CD4-positive, CD25-positive, alpha-beta regulatory T cell (primary cell): ENCODE results near the gene NF2. TPM values are rescaled to one million over a fixed set of nuclear protein-coding genes. Genes with fewer than 3 reads are reported as not detected.

Experiments
- ATAC-seq, 2 donors: fragments of 150-1000 bp; cut with Tn5 transposase; one replicate each; pipeline ENCODE4 v1.10.0; 2021; ENCODE audit warnings: low read depth in 2 of 2, moderate number of reproducible peaks in 2 of 2, moderate library complexity in 1 of 2
- DNase-seq, 3 donors: peaks; one replicate each; pipeline versions ENCODE4 v3.0.0 to v3.0.0-alpha.2; 2012 to 2022; ENCODE audit warnings: mixed read lengths in 1 of 3
- H3K27ac ChIP-seq: one replicate; pipeline ENCODE4 v1.7.0; 2013; ENCODE audit warnings: mild to moderate bottlenecking, low read length; ENCODE audit not compliant: insufficient read depth, poor library complexity, severe bottlenecking
- H3K27me3 ChIP-seq: one replicate; pipeline ENCODE4 v1.7.0; 2013; ENCODE audit warnings: low read length; ENCODE audit not compliant: control insufficient read depth, insufficient read depth
- H3K36me3 ChIP-seq: one replicate; pipeline ENCODE4 v1.7.0; 2013; ENCODE audit warnings: mild to moderate bottlenecking, low read length, moderate library complexity; ENCODE audit not compliant: control insufficient read depth, insufficient read depth
- H3K4me1 ChIP-seq: 2 replicates; pipeline ENCODE4 v1.7.0; 2013; ENCODE audit warnings: mild to moderate bottlenecking, low read length; ENCODE audit not compliant: insufficient read depth, control insufficient read depth, poor library complexity, severe bottlenecking
- H3K4me3 ChIP-seq: one replicate; pipeline ENCODE4 v1.7.0; 2013; ENCODE audit warnings: low read depth, mild to moderate bottlenecking, low read length, moderate library complexity
- H3K9me3 ChIP-seq, 2 experiments: 1 replicate in 1 of 2; 2 replicates in 1 of 2; pipeline ENCODE4 v1.7.0; 2013; ENCODE audit warnings: low read length in 2 of 2, mild to moderate bottlenecking in 1 of 2, moderate library complexity in 1 of 2; ENCODE audit not compliant: control insufficient read depth in 2 of 2
- H3K27ac Mint-ChIP-seq, 3 donors: one replicate each; pipeline ENCODE4 v1.8.0; 2020 to 2022; ENCODE audit warnings: mild to moderate bottlenecking in 3 of 3, mixed read lengths in 3 of 3, moderate library complexity in 2 of 3
- H3K27me3 Mint-ChIP-seq: one replicate; pipeline ENCODE4 v1.8.0; 2022; ENCODE audit warnings: mild to moderate bottlenecking, mixed read lengths
- H3K36me3 Mint-ChIP-seq: one replicate; pipeline ENCODE4 v1.8.0; 2020; ENCODE audit warnings: mixed read lengths
- H3K4me1 Mint-ChIP-seq, 4 donors: one replicate each; pipeline ENCODE4 v1.8.0; 2020 to 2022; ENCODE audit warnings: mixed read lengths in 4 of 4, mild to moderate bottlenecking in 1 of 4
- H3K4me3 Mint-ChIP-seq, 4 donors: one replicate each; pipeline ENCODE4 v1.8.0; 2020 to 2022; ENCODE audit warnings: mild to moderate bottlenecking in 4 of 4, mixed read lengths in 4 of 4, moderate library complexity in 3 of 4
- H3K9me3 Mint-ChIP-seq, 7 donors: one replicate each; pipeline ENCODE4 v1.8.0; 2020 to 2022; ENCODE audit warnings: mixed read lengths in 7 of 7, mild to moderate bottlenecking in 3 of 7, moderate library complexity in 2 of 7
- polyA plus RNA-seq, 4 donors: library from polyadenylated mRNA; unstranded; fragments of 300-500 nt; fragmentation: Illumina TruSeq; gene quantifications; one replicate each; pipeline ENCODE4 v1.2.3, GENCODE V29; 2021
- total RNA-seq: library from RNA; stranded (reverse); gene quantifications from one replicate; pipeline ENCODE4 v1.2.3, GENCODE V29; 2022

NF2 gene
- total and polyA plus RNA-seq, 5 donors from 2014 or later = 16.4 to 31.6 (median 20.0) TPM

DNA sequence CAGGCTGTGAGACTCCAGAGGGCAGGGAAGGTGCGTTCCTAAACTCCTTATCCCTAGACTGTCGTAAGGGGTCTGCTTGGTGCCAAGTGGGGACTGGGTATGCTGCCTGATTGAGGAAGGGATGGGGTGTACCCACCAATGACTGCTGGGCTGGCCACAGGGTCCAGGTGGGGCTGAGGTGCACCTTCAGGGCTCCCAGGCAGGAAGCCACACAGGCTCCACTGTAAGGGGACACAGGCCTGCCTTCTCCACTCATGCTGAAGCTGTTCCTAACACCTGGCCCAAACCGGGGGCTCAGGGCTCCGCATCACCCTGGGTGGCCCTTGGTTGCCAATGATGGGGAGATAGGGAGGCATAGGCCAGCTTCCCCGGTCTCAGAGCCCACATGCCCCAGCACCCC is 136.8 kb downstream of the NF2 start:
- H3K9me3 Mint-ChIP-seq = no peaks in the 10 kb centered on the region
- H3K4me1 ChIP-seq = no peaks in the 10 kb centered on the region
- H3K27me3 Mint-ChIP-seq = no peaks in the 10 kb centered on the region
- no peak overlapping the region for H3K27ac ChIP-seq
- no peaks in the 10 kb centered on the region for H3K9me3 ChIP-seq
- ATAC-seq = no peak
- peaks cover 15% of the 10 kb centered on the region for H3K36me3 ChIP-seq
- peak overlapping the region in 1 of 3 donors; percentile 20 for H3K27ac Mint-ChIP-seq
- DNase-seq = no peak
- H3K36me3 Mint-ChIP-seq = peaks cover 22% of the 10 kb centered on the region
- H3K4me1 Mint-ChIP-seq = no peaks in the 10 kb centered on the region
- H3K4me3 Mint-ChIP-seq = no peak overlapping the region
- H3K27me3 ChIP-seq = no peaks in the 10 kb centered on the region
- H3K4me3 ChIP-seq = no peak overlapping the region

DNA sequence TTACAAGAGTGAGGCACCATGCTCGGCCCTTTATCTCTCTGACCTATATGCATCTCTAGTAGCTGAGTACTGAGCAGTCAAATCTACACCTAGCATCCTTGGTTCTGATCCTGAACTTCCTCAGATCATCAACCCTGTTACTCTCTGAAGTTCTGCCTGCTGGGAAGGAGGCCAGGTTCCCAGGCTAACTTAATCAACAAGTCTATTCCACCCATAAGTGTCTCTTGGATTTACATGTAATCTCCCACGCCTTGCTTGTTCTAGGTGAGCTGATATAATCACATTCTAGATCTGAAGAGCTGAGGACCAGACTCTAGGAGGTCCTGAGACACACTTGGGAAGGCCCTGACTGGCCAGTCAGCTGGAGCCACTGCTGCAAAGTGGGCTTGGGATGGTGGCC is 138.5 kb downstream of the NF2 start:
- H3K27ac Mint-ChIP-seq = peak overlapping the region in 1 of 3 donors; percentile 52
- no peak overlapping the region for H3K27ac ChIP-seq
- no peaks in the 10 kb centered on the region for H3K4me1 ChIP-seq
- H3K27me3 Mint-ChIP-seq = no peaks in the 10 kb centered on the region
- no peak for DNase-seq
- H3K9me3 Mint-ChIP-seq = no peaks in the 10 kb centered on the region
- H3K4me3 Mint-ChIP-seq = no peak overlapping the region
- H3K36me3 ChIP-seq = peaks cover 19% of the 10 kb centered on the region
- H3K27me3 ChIP-seq = no peaks in the 10 kb centered on the region
- H3K4me3 ChIP-seq = no peak overlapping the region
- no peaks in the 10 kb centered on the region for H3K9me3 ChIP-seq
- H3K4me1 Mint-ChIP-seq = no peaks in the 10 kb centered on the region
- no peak for ATAC-seq
- H3K36me3 Mint-ChIP-seq = peaks cover 30% of the 10 kb centered on the region

- H3K27me3 ChIP-seq = no peaks in the 10 kb centered on the region
- H3K4me1 ChIP-seq = no peaks in the 10 kb centered on the region
- H3K27ac ChIP-seq = no peak overlapping the region
- no peak overlapping the region for H3K4me3 ChIP-seq
- Mint-ChIP-seq H3K4me1 (no peaks in the 10 kb centered on the region), H3K9me3 (no peaks in the 10 kb centered on the region), H3K27ac (no peak overlapping the region), H3K4me3 (no peak overlapping the region), H3K27me3 (no peaks in the 10 kb centered on the region), H3K36me3 (peaks cover 31% of the 10 kb centered on the region)
- no peaks in the 10 kb centered on the region for H3K9me3 ChIP-seq
- no peak for DNase-seq
- peaks cover 23% of the 10 kb centered on the region for H3K36me3 ChIP-seq
- ATAC-seq = no peak
These were observed 138.9 kb downstream of the NF2 start for GRCh38 chr22:29742326-29742725.

- Histone ChIP-seq H3K36me3 (peaks cover 25% of the 10 kb centered on the region), H3K9me3 (no peaks in the 10 kb centered on the region), H3K4me1 (no peaks in the 10 kb centered on the region), H3K27me3 (no peaks in the 10 kb centered on the region), H3K4me3 (no peak overlapping the region), H3K27ac (no peak overlapping the region)
- H3K27me3 Mint-ChIP-seq = no peaks in the 10 kb centered on the region
- ATAC-seq (no peak), DNase-seq (no peak)
- no peak overlapping the region for H3K4me3 Mint-ChIP-seq
- peaks cover 0 to 7% (median 1%) of the 10 kb centered on the region in 4 donors for H3K4me1 Mint-ChIP-seq
- no peak overlapping the region for H3K27ac Mint-ChIP-seq
- no peaks in the 10 kb centered on the region for H3K9me3 Mint-ChIP-seq
- H3K36me3 Mint-ChIP-seq = peaks cover 38% of the 10 kb centered on the region
These were observed 141.5 kb downstream of the NF2 start for GRCh38 chr22:29744902-29745301.

DNA sequence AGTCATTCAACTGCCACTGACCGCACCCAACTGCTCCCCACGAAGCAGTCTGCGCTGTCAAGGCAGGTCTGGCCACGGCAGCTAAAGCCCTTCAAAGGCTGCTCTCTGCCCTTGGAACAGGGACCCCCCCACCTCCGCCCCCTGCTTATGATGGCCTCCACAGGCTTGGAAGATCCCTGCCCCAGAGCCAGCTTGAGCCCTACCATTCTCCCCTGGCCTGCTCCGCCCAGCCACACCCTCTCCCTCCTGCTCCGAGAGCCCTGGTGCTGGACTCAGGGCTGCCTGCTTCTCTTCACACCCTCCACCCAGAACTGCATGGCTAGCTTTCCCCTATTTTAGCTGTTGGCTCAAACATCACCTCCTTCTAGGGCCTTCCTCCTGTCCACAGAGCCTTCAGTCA is 144.4 kb downstream of the NF2 start:
- Mint-ChIP-seq H3K4me1 (peaks cover 0 to 23% (median 12%) of the 10 kb centered on the region in 4 donors), H3K4me3 (no peak overlapping the region), H3K9me3 (no peaks in the 10 kb centered on the region), H3K27ac (no peak overlapping the region), H3K36me3 (peaks cover 36% of the 10 kb centered on the region), H3K27me3 (no peaks in the 10 kb centered on the region)
- H3K27me3 ChIP-seq = no peaks in the 10 kb centered on the region
- no peak overlapping the region for H3K4me3 ChIP-seq
- no peak overlapping the region for H3K27ac ChIP-seq
- DNase-seq (no peak), ATAC-seq (no peak)
- peaks cover 11% of the 10 kb centered on the region for H3K4me1 ChIP-seq
- H3K9me3 ChIP-seq = no peaks in the 10 kb centered on the region
- peaks cover 10% of the 10 kb centered on the region for H3K36me3 ChIP-seq

Other genes starting within 250 kb of the NF2 start
- 40.8 TPM for gene AP1B1, start 215.1 kb upstream of the NF2 start, total RNA-seq
- 10 to 100 TPM; 11.7 to 15.8 (median 14.1) TPM for gene AP1B1, start 215.1 kb upstream of the NF2 start, polyA plus RNA-seq
- gene RFPL1, start 165.1 kb upstream of the NF2 start, total RNA-seq = not detected
- not detected for gene RFPL1, start 165.1 kb upstream of the NF2 start, polyA plus RNA-seq
- gene NEFH, start 123.4 kb upstream of the NF2 start, total RNA-seq = 0.32 TPM
- gene NEFH, start 123.4 kb upstream of the NF2 start, polyA plus RNA-seq = under 1 TPM; 0.08 to 0.49 (median 0.25) TPM
- gene THOC5, start 49.9 kb upstream of the NF2 start, total RNA-seq = 54.0 TPM
- gene THOC5, start 49.9 kb upstream of the NF2 start, polyA plus RNA-seq = 10 to 100 TPM; 27.8 to 33.7 (median 30.7) TPM
- 26.9 TPM for gene NIPSNAP1, start 22.5 kb upstream of the NF2 start, total RNA-seq
- 10 to 100 TPM; 48.5 to 61.9 (median 54.5) TPM for gene NIPSNAP1, start 22.5 kb upstream of the NF2 start, polyA plus RNA-seq
- gene CABP7, start 116.4 kb downstream of the NF2 start, total RNA-seq = 0.35 TPM
- under 1 TPM; 0.11 to 0.23 (median 0.16) TPM for gene CABP7, start 116.4 kb downstream of the NF2 start, polyA plus RNA-seq
- gene ZMAT5, start 163.4 kb downstream of the NF2 start, total RNA-seq = 18.6 TPM
- 10 to 100 TPM; 49.5 to 69.9 (median 62.9) TPM for gene ZMAT5, start 163.4 kb downstream of the NF2 start, polyA plus RNA-seq
- gene UQCR10, start 163.7 kb downstream of the NF2 start, total RNA-seq = 49.0 TPM
- gene UQCR10, start 163.7 kb downstream of the NF2 start, polyA plus RNA-seq = 100 to 1,000 TPM; 296 to 420 (median 350) TPM
- 94.0 TPM for gene ASCC2, start 234.6 kb downstream of the NF2 start, total RNA-seq
- 10 to 100 TPM; 39.3 to 44.9 (median 42.6) TPM for gene ASCC2, start 234.6 kb downstream of the NF2 start, polyA plus RNA-seq